ENCODE measurements around the gene COMMD7. TPM values are rescaled to one million over a fixed set of nuclear protein-coding genes. Genes with fewer than 3 reads are reported as not detected.
A peak's percentile ranks its signal among the peaks of the same experiment; 100 is the strongest.
"Not testable (repeated sequence)": the region's sequence is repeated elsewhere in the genome, so short reads cannot be mapped to it uniquely, and the experiment has no call there.

COMMD7 gene
- total RNA-seq, 1 donor from 2014 or later: 16.1 TPM

DNA sequence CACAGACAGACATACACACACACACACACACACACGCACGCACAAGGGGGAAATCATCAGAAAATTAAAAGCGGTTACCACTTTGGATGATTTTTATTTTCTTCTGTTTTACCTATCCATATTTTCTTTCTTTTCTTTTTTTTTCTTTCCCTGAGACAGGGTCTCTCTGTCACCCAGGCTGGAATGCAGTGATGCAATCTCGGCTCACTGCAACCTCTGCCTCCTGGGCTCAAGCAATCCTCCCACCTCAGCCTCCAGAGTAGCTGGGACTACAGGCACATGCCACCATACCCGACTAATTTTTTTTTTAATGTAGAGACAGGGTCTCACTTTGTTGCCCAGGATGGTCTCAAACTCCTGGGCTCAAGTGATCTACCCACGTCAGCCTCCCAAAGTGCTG lies 14.8 kb downstream of the COMMD7 start:
- ATAC-seq: not testable (repeated sequence)

DNA sequence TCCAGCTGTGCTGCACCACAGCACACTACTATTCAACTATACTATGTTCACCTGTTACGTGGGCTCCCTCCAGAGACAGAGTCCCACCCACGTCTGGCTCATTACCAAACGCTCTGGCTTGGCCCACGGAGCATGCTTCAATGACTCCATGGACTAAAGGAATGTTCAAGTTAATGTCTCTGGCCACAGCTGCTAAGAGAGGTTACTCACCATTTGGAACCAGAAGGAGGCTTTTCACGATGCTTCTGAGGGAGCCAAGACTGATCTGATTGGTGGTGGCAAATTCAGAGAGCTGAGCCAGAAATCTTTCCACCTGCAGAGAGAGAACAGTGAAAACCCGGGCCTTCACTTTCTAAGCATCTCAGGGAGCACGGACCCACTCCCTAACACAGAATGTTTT lies 15.6 kb downstream of the COMMD7 start:
- ATAC-seq: no peak

DNA sequence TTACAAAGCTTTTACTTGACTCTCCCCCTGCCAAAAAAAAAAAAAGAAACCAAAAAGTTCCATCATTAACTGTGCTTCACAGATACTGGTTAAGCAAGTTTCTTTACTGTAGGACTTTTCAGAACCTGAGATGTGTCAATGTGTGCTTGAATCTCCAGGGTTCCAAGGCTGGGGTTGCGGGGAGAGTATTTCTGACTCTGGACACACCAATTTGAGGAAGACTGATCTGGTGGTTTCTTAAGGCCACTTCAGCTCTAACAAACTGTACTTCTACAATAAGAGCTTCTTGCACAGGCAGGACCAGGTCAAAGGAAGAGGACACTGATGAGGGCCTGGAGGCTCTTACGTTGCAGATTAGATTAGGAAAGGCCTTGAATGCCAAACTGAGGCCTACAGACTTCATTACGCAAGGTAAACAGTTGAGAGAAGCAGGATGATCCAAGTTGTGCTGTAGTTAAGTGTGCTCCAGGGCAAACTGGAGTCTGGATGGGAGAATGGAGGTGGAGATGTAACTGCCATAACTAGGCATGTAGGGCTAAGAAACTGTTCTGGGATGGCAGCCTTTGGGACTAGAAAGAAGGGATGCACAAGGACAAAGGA lies 24.4 kb downstream of the COMMD7 start:
- ATAC-seq: no peak

DNA sequence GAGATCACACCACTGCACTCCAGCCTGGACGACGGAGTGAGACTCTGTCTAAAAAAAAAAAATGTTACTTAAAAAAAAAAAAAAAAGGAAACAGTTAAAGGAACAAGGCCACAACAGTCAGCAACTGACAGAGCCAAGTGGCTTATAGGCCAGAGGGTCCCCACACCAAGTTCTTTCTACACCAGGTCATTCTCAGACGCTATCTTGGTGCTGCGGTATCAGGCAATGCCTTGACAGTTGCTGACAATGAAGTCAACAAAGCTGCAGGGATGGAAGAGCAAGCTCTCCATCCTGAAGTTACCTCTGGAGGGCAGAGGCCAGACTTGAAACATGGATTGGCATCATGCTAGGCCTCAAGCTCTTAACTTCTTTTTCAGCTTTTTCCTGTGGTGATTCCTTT lies 31.9 kb downstream of the COMMD7 start:
- no peak for ATAC-seq

DNA sequence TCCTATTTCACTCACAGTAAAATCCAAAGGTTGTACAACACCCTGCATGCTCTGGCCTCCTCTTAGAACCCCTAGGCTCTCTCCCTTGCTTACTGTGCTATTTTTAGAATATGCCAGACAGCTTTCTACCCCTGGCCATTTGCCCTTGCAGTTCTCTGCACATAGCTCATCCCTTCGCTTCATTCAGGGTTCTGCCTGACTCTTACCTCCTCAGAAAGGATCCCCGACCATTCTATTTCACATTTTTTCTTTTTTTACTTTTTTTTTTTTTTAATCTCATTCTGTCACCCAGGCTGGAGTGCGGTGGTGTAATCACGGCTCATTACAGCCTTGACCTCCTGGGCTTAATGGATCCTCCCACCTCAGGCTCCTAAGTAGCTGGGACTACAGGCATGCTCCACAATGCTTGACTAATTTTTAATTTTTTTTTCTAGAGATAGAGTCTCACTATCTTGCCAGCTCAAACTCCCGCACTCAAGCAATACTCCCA lies 33.6 kb downstream of the COMMD7 start:
- ATAC-seq: no peak

DNA sequence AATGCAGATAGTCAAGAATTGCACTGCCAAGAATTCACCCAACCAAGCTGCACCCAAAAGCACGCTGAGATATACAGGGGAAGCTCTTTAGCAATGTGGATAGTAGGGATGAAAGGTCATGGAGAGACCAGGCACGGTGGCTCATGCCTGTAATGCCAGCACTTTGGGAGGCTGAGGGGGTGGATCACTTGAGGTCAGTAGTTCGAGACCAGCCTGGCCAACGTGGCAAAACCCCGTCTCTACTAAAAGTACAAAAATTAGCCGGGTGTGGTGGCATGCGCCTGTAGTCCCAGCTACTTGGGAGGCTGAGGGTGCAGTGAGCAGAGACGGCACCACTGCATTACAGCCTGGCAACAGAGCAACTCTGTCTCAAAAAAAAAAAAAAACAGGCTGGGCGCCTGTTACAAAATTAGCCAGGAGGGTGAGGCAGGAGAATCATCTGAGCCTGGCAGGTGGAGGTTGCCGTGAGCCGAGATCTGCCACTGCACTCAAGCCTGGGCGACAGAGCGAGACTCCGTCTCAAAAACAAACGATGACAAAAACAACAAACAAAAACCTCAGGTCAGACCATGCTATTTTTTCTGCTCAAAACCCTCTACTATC lies 34.1 kb downstream of the COMMD7 start:
- ATAC-seq: not testable (repeated sequence)

DNA sequence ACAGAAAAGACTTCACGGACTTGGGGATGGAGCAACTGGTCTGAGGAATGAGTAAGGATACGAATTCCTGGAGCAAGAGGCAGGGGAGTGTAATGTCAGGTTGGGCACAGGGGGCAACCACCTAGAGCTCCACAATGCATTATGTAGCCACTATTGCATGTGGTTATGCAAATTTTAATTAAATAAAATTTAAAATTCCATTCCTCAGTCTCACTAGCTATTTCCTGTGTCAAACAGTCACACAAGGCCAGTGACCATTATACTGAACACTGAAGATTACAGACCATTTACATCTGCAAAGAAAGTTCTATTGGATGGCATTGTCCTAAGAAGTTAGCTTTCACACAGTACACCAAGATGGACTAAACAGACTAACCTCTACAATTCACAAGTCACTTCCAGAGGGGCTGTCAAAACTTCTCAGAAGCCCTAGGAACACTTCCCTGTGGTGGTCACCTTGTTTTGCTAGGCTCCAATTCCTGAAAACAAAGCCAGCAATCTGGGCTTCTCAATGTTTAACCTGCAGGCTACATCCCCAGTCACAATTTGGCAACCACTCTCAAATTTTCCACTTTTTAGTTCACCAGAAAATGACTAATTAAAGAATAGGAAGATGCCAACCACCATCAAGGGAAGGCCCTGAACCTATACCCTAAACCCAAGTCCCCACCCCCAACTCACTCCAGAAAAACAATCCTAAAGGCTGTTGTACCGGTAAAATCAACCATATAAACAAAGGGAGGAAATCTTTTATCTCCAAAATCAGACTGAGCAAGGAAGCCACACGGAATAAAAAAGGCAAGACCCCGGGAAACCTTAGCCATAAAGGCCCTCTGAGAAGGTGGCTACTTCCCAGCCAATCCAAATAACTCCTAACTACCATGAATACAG lies 35.3 kb downstream of the COMMD7 start:
- ATAC-seq: no peak

DNA sequence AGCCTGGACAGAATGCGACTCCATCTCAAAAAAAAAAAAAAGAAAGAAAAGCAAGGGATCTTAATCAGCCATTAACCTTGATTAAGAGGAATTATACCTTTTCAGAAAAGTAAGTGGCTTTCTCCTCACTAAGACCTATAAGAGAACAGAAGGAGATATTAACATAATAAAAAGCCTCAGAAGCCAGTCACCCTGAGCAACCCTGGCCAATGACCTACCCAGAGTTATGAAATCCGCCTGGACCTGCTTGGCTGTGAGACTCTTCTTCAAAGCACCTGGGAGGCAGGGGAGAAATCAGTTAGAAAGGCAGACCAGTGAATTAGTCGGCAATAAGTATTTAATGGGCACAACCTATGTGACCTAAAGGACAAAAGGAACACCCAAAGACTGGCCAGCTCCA lies 36.8 kb downstream of the COMMD7 start:
- no peak for ATAC-seq

DNA sequence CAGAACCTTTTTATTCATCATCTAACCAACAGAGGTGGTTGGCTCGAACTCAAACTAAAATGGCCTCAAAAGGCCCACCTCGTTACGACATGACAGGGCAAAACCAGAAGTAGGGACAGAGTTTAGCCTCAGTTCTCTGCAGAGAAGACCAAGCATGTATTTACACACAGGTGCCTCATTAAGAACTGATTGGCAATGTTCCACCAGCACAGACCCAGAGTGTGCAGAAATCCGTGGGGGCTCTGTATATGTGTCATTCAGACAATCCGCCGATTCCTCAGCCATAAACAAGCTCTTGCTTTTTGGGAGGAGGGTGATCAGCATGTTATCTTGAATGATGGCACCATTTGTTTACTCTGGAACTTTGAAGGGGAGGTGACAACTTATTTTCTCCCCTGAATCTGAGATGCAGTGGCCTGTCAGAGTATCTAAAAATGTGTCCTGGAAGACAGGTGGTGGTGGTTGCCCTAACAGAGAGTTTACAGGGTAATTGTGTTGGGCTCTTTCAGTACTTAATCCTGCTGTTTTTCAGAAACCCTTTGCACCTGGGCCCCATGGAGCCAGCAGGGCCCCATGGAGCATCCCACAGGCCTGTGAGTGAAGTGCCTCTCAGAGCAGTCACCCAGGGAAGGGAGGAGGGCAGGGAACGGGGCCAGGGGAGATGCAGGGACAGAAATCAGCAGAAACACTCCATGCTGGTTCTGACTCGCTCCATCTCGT lies 40.4 kb downstream of the COMMD7 start:
- ATAC-seq: no peak

DNA sequence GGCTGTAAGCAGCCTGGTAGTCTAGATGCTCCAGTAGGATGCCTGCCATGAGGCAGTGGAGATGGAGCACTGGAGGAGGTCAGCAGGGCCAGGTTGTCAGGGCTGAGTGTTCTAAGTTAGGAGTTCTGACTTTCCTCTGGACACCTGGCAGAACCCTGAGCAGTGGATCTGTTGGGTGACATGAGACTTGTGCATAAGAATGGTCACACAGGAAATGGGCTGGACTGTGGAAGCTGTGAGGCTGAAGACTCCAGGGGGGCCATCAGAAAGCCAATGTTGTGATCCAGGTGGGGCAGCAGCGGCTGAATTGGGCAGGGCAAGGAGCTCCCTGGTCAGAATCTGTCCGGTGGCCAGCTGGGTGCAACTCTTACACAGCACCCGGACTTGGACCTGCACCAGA lies 45.7 kb downstream of the COMMD7 start:
- no peak for ATAC-seq

DNA sequence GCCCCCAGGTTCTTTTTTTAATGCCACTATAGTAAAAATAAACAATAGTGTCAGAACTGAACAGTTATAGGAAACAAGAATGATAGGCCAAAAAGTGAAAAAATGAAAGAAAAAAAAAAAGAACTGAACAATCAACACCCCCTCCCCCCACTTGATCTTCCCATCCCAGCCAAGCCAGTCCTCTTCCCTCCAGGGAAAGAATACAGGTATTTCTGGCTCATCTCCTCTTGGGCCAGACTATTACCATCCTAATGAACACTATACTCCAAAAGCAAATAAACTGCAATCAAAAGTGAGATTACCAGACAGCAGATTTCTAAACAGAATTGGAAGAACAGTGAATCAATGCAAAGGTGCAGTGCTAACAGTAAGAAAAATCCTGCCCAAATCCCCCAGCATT lies 48.2 kb downstream of the COMMD7 start:
- ATAC-seq: no peak

DNA sequence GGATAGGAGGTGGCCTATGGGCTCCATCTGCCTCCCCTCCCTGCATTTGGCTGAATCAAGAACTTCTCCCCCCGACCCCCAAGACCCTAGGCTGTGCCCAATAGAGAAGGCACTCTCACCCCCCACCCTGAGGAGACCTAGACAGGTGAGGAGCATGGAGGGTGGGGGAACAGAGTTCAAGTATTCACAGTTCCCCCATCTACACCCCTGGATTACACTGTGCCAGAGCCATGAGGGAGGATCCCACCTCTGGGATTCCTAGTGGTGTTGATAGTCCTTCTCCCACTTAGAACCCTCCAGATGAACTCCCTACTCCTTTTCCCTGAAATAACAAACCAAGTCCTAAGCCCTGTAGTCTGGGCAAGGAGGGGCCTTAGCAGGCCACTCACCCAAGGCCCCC lies 54.3 kb downstream of the COMMD7 start:
- peak; percentile 19 for ATAC-seq

DNA sequence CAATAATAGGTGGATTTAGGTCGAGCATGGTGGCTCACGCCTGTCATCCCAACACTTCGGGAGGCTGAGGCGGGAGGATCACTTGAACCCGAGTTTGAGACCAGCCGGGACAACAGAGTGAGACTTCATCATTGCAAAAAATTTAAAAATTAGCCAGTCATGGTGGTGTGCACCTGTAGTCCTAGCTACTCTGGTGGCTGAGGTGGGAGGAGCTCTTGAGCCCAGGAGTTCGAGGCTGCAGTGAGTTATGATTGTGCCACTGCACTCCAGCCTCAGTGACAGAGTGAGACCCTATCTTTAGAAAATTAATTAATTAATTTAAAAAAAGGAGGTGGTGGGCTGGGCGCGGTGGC lies 56.1 kb downstream of the COMMD7 start:
- ATAC-seq: no peak

DNA sequence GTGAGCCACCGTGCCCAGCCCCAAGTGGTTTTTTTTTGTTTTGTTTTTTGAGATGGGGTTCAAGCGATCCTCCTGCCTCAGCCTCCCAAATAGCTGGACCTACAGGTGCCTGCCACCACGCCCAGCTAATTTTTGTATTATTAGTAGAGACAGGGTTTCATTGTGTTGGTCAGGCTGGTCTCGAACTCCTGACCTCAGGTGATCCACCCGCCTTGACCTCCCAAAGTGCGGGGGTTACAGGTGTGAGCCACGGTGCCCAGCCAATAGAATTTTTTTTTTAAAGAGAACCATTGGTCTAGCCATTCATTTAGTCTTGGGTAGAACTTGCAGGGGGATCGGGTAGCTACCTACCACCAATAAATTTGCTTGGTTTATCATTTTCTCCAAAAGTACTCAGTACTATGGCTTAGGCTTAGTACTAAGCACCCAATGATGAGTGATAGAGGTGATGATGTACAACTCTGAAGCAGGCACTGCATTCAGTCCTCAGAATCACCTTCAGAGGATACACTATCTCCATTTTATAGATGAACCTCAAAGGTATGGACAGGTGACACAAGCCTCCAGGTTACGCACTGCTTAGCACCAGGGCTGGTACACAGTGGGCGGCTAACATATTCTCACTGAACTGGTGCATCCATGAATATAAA lies 56.6 kb downstream of the COMMD7 start:
- ATAC-seq: no peak

DNA sequence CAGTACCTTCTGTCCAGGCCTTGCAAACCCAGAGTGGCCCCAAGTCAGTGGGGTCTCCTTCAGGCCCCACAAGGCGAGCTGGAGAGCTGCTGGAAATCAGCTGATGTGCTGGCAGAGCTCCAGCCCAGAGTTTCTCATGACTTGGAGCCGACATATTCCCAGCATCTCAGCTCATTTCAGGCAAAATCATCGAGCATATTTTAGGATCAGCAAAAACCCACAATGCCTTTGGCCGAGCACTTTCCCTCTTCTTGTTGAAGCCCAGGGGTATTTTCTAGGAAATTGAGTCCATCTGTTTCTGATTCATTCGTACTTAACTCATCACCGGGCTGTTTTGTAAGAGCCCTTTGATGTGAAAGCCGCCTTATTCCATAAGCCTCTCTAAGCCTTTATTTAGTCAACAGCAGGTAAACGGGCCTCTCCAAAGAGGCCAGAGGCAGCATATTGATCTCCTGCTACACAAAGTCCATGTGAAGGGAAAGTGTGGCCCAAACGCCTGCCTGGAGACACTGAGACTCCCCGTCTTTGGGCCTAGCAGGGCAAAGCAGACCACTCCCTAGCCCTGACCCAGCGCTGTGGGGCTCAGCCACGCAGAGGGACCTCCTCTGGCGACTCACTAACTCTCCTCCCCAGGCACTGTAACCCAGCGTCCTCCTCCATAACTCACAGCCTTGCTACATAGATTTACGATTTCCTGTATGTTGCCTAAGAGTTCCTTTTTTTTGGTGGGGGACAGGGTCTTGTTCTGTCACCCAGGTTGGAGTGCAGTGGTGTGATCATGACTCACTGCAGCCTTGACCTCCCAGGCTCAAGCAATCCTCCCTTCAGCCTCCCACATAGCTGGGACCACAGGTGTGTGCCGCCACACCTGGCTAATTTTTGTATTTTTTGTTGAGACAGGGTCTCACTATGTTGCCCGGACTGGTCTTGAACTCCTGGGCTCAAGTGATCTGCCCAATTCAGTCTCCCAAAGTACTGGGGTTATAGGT lies 57.4 kb downstream of the COMMD7 start:
- ATAC-seq: peak; percentile 78

DNA sequence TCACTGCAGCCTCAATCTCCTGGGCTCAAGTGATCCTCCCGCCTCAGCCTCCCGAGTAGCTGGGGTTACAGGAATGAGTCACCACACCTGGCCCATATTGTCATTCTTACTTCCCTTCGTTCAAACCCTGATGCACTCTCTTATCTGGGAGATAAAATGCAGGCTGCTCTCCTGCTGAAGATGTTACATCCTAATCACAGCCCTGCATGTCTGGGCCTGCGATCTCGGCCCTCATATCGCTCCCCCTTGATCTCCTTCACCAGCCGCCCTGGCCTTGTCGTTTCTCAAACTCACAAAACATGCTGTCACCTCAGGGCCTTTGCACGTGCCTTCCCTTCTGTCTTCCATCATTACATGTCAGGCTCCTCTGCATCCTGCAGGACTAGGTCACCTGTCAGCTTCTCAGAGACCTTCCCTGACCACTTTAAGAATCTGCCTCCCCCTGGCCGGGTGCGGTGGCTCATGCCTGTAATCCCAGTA lies 60.7 kb downstream of the COMMD7 start:
- no peak for ATAC-seq

DNA sequence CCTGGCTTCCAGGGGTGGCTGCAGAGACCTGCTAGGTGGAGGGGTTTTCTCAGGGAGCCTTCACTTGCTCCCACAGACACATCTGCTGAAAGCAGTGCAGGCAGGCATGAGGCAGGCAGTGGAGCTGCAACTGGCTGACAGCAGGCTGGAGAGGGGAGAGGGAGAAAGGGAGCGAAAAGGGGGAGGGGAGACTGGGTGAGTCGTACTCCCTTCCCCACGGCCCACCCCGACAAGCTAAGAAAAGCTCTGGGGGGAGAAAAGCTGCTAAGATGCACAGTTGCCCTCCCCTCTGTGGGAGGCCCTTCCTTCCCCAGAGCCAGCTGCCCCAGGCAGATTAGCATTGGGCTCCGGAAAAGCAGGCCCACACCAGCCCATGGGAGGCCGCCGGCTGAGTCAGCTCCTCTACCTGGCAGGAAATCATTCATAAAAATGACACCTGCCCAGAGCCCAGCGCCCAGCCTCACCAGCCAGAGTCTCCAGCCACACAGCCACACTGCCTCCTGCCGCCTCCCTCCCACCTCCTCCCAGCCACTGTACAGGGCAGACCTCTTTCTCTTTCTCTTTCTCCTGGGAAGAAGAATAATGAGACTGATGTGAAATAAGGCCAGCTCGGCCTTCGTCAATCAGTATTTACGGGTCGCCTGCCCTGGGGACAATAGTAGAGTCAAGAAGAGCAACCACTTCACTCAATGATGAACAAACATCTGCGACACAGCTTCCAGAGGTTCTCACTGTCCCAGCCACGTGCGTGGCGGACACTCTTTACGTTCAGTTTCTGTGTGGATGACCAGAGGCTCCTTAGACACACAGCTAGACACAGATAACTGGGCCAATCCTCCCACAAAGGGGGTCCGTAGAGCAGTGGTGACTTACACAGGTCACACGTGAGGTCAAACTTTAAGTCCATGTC lies 61.8 kb downstream of the COMMD7 start:
- peak; percentile 79 for ATAC-seq

DNA sequence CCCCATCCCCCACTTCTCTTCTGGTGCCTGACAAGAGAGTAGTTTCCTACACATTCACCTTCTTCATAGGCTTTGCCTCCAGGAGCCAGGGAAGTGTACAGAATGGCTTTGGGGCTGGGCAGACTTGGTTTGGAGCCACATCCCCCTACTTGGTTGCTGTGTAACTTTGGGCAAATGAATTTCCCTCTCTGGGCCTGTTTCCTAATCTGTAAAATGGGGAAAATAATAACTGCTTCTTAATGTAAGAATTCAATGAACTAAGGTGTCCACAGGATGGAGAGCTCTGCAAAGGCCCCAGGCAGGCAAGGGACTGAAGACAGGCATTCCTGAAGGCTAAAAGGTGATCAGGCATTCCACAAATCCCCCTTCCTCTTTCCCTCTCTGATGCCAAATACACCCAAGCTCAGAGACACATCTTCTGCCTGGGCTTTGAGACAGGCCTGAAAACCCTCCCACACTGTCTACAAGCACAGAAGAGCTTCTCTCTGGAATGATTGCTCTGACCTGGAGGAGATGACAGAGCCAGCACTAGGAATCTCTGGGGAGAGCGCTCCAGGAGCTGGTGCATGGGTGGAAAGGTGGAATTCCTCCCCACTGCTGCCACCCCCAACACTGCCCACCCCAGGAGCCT lies 62.6 kb downstream of the COMMD7 start:
- no peak for ATAC-seq

DNA sequence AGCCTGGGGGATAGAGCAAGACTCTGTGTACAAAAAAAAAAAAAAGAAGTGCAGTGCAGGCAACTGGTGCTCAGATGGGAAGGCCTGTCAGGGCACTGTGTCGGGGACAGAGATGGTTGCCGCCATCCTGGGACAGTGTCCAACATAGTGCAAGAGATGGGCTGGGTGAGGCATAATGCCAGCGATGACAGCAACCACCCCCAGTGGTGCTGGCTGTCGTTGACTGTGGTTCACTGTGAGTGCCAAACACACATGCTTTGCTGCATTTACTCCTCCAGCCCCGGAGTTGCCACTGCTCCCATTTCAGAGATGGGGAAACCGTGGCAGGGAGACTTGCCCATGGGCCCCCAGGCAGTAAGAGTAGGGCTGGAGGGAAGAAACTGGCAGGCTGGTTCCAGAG lies 64.3 kb downstream of the COMMD7 start:
- peak; percentile 49 for ATAC-seq

Data from esophagus mucosa (tissue), 1 donor.